HG02840 (cell line): ENCODE results near the gene NXPH4.

ENCODE experiments used
- ATAC-seq: cut with Tn5 transposase; IDR thresholded peaks from one replicate; pipeline ENCODE4 v1.9.1; 2021; ENCODE audit warnings: mild to moderate bottlenecking, moderate library complexity, moderate number of reproducible peaks; ENCODE audit not compliant: unreplicated experiment, low FRiP score

Gene NXPH4

GRCh38 chr12:57216921-57217879, 606 bp downstream of the NXPH4 start:
- no peak for ATAC-seq

DNA sequence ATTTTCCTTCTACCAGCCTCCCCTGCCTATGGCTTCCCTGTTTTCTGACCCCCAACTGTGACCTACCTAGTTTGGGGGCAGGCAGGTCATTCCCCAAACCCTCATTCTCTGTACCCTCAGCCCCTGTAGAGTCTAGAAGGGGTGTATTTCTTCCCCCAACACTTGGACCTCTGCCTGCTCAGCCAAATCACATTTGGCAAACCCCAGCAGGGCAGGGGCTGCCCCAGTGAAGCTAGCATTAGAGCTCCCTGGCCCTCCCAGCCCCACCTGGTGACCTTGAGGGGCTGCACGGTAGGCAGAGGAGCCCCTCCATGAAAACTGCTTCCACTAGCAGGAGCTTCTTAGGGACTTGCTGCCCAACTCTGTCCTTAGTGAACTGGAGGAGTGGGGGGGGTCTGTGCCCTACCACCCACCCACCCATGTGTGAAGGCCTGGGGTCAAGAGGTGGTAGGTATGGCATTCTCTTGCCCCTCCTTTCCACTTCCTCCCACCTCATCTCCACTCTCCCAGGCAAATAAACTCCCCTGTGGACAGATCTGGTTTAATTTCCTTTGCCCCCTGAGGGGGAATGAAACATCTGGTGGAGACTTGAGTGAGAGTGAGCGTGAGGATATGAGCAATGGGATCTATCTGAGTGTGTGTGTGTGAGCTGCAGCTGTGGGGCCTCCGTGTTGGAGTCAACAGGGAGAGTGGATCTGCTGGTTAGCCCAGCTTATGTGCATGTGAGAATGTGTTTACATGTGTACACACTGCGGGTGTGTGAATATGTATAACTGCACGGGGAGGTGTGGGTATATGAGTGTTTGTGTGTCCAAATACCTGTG, 1.6 kb downstream of the NXPH4 start:
- ATAC-seq = no peak

GRCh38 chr12:57219205-57219992, 2.8 kb downstream of the NXPH4 start:
- no peak for ATAC-seq

GRCh38 chr12:57219993-57220754, 3.6 kb downstream of the NXPH4 start:
- ATAC-seq = no peak

- no peak for ATAC-seq
Observed at GRCh38 chr12:57220770-57221168, 4.2 kb downstream of the NXPH4 start.

DNA sequence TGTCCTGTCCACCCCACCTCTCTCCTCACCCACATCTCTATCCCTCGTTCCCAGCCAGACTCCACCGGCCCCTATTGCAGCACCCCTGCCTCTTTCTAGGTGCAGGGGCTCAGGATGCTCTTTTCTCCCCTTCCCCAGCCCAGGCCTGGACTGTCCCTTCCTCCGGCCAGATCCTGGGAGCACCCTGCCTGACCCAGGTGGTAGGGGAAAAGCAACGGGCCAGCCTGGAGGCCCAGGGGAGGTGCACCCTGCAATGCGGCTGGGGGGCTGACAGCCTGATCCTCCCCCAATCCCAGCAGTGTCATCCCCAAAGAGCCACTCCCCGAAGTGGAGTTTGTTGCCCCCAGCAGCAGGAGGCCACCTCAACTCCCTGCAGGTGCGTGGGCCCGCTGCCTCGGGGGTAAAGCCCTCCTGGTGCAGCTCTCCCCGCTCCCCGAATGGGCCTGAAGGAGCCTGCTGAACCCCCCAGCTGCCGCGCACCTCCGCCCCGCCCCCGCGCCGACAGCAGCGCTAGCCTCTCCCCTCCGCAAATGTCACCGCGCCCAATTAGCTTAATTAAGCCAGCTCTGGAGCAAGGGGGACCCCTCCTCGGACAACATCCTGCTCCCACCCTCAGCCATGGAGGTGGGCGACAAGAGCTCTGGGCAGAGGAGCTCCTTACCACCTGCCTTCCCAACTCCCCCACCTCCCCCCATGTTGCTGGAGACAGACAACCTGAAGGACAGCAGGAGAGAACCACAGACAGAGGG, 4.7 kb downstream of the NXPH4 start:
- ATAC-seq = no peak

DNA sequence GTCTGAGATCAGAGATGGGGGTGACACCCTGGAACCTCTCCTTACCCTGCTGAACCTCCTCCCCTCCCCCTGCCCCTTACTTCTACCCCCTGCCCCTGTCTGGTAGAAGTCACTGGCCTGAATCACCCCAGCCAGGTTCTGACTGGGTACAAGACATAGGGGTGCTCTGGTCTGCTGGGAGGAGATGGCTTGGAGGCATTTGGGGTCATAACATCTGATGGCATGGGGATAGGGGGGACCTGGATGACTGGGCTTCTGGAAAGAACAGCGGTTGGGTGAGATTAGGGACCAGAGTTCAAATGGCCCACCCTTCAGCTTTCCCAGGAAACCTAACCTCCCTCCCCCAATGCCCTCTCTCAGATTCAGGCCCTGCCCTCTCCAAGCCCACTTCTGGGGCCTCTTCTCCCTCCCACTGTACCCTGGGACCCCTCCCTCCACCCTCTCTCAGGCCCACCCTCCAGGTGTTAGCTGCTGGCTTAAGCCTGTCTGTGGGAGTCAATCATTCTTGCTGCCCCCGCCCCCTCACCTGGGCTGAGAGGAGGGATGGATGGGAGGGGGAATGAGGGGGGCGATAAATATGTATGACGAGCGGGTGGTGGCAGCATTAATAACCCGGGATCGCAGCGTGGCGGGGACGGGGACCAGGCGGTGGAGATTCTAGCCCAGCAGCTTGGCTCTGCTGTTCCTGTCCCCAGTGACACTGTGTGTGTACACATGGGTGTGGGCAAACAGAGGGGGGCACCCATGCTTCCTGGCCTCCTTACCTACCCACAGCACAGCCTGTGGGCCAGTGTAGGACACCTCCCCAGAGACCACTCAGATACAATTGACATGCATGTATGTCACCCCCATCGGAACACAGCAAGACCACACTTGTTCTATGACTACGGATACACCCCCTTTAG, 5.9 kb downstream of the NXPH4 start:
- no peak for ATAC-seq

GRCh38 chr12:57223191-57224165, 6.9 kb downstream of the NXPH4 start:
- no peak for ATAC-seq

DNA sequence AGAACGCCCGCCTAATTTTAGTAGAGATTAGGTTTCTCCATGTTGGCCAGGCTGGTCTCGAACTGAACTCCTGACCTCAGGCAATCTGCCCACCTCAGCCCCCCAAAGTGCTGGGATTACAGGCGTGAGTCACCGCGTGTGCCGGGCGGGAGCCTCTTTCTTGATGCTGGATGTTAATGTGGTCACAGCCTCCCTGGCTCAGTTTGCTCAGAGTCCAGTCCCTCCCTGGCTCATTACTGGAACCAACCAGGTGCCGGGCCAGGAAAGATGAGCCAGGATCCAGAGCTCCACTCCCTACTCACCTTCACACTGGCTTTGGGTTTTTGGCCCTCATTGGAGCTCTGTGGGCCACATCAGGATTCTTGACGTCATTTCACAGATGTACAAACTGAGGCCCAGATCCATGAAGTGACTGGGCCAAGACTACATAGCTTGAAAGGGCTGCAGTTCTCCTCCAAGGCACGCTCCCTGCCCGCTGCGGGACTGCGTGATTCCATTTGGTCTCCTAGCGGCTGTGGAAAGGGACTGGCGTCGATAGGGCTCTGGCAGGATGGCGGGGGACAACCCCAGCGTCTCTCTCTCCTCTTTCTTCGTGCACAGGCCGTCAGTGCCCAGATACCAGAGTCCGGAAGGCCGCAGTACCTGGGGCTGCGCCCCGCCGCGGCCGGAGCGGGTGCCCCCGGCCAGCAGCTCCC, 7.8 kb downstream of the NXPH4 start:
- ATAC-seq = no peak

GRCh38 chr12:57224973-57225679, 8.5 kb downstream of the NXPH4 start:
- no peak for ATAC-seq

DNA sequence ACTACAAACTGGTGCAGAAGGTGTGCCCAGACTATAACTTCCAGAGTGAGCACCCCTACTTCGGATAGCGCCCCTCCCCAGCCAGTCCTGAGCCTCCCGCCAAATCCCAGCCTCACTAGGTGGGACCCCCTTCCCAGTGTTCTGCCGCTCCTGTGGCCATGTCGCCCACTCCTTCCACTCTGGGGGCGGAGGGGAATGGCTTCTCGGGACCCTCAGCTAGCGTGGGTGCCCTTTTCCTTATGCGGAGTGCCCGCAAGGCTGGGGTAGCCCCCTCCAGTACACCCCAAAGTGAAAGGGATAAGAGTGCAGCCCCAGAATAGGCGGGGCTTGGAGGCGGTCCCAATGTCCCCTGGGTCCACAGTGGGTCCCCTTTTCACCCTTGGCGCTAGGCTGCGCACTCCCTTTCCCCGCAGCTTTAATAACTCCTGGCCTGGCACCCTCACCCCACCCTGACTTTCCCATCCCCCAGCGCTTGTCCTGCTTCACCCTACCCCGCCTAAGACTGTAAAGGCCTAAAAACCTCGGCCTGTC, 9.2 kb downstream of the NXPH4 start:
- ATAC-seq = no peak

GRCh38 chr12:57226588-57227314, 10.2 kb downstream of the NXPH4 start:
- ATAC-seq = no peak

DNA sequence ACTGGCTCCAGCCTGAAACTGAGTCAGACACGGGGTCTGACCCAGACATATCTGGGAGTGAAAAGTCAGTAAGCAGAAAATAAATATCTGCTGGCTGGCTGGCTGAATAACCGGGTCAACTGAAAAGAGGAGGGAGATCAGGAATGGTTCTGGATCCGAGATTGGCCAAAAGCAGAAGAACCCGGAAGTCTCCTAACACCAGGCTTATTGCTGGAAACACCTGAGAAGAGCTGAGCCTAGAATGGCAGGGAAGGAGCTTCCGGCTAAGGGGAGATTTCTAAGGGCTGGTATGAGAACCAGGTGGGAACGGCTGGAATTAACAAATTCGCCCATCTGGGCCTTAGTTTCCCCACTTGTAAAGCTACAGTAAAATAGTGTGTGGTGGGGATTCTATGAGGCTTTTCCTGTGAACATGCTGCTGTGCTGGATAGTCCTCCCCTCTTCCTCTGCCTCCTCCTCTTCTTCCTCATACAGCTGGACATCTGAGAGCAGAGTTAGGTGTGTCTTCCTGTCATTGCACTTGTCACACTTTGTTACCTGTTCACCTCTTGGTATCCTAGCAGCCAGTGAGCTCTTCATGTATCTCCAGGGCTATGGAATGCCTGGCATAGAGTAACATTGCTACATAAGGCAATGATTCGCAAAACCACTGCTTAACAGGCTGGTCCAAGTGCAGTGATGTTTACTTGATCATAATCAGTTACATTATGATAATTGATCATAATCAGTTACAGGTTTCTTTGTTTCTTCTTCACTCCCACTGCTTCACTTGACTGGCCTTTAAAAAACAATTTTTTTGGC, 10.9 kb downstream of the NXPH4 start:
- no peak for ATAC-seq

DNA sequence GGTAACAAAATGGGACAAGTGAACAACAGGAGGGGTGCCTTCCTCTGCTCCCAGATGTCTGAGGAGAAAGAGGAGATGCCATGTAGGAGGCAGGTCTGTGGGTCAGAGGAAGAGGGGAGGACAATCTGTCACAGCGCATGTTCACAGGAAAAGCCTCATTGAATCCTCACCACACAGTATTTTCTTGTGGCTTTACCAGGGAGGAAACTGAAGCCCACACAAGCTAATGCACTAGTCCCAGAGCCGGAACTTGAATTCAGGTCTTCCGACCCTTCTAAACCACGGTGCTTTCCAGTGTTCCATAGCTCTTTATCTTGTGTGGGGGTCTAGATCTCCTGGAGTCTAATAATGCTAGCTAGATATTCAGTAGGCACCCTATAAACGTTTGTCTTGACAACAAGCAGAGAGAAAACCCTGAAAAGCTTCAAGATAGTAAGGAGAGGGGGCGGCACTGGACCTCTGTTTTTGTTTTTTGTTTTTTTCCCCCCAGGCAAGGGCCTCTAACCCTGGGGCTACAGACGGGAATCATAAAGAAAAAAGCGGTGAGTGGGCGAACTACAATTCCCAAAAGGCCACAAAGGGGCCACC, 12.5 kb downstream of the NXPH4 start:
- peak; percentile 16 for ATAC-seq
